ENCODE measurements around the gene SULF2. TPM values are rescaled to one million over a fixed set of nuclear protein-coding genes. Genes with fewer than 3 reads are reported as not detected.

SULF2 gene
- total RNA-seq, 2 donors from 2014 or later, result 75.7 to 146 TPM

DNA sequence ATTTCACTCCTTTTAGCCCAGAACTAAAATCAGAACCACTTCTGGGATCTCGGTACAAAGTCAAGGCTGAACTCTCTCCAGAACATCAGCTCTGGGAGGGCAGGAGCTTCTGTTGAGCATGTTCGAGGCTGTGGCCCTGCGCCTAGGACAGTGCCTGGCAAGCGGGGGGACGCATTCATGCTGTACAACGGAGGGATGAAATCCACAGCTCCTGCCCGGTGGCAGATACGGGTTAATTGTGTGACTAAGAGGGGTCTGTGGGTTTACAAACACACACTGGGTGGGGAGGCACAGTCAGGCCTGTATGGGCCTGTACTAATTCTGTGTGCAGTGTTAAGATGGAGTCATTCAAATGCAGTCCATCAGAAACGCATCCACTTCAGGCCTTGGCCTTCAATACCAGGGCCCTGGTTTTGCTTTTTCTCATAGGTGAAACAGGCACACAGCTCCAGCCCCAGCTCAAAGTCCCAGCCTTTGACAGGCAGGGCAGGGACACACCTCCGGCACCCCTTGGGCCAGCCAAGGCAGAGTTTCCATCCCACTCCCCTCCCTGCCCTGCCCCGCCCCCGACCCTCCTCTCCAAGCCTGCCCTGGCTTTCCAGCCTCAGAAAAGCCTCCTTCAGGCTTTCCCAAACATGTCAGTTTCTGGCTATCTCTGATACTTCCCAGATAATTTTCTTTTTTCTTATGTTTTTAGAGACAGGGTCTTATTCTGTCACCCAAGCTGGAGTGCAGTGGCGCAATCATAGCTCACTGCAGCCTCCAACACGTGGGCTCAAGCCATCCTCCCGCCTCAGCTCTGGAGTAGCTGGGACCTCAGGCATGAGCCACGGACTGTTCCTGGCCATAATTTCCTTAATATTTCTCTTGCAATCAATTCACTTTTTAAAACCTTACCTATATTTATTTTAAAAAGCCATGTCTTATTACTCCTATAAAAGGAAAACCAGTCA is 109.8 kb downstream of the SULF2 start:
- DNase-seq, result peak; percentile 75
- no peaks in the 10 kb centered on the region for H3K4me1 Mint-ChIP-seq
- Histone ChIP-seq H3K27me3 (ENCODE audit: control insufficient read depth, insufficient read depth, low read length, poor library complexity, severe bottlenecking) (no peaks in the 10 kb centered on the region), H3K36me3 (ENCODE audit: control insufficient read depth, insufficient read depth, low read length) (peaks cover 69% of the 10 kb centered on the region), H3K4me3 (ENCODE audit: low read length) (no peak overlapping the region), H3K9ac (ENCODE audit: extremely low read depth, low read length, poor library complexity, severe bottlenecking) (no peak overlapping the region), H3K27ac (ENCODE audit: low read depth, low read length) (no peak overlapping the region), H3K4me1 (ENCODE audit: control insufficient read depth, insufficient read depth, low read length) (no peaks in the 10 kb centered on the region), H3K9me3 (ENCODE audit: control insufficient read depth, low read length) (no peaks in the 10 kb centered on the region)
- no peak overlapping the region for H3K27ac Mint-ChIP-seq
- no peak overlapping the region for H3K4me3 Mint-ChIP-seq
- H3K27me3 Mint-ChIP-seq (ENCODE audit: insufficient read depth), result no peaks in the 10 kb centered on the region
- TF ChIP-seq, protein P1, sequence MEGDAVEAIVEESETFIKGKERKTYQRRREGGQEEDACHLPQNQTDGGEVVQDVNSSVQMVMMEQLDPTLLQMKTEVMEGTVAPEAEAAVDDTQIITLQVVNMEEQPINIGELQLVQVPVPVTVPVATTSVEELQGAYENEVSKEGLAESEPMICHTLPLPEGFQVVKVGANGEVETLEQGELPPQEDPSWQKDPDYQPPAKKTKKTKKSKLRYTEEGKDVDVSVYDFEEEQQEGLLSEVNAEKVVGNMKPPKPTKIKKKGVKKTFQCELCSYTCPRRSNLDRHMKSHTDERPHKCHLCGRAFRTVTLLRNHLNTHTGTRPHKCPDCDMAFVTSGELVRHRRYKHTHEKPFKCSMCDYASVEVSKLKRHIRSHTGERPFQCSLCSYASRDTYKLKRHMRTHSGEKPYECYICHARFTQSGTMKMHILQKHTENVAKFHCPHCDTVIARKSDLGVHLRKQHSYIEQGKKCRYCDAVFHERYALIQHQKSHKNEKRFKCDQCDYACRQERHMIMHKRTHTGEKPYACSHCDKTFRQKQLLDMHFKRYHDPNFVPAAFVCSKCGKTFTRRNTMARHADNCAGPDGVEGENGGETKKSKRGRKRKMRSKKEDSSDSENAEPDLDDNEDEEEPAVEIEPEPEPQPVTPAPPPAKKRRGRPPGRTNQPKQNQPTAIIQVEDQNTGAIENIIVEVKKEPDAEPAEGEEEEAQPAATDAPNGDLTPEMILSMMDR (conservative IDR thresholded peaks at IDR 0.05), result no peak
- peaks cover 49% of the 10 kb centered on the region for H3K36me3 Mint-ChIP-seq (ENCODE audit: low read depth)
- WGBS, 2 experiments (ENCODE audit: insufficient coverage in 1 of 2, insufficient read length in 1 of 2), result 89 to 90% methylated on average over 12 to 16 of the region's 16 CpGs
- H3K9me3 Mint-ChIP-seq, result no peaks in the 10 kb centered on the region

DNA sequence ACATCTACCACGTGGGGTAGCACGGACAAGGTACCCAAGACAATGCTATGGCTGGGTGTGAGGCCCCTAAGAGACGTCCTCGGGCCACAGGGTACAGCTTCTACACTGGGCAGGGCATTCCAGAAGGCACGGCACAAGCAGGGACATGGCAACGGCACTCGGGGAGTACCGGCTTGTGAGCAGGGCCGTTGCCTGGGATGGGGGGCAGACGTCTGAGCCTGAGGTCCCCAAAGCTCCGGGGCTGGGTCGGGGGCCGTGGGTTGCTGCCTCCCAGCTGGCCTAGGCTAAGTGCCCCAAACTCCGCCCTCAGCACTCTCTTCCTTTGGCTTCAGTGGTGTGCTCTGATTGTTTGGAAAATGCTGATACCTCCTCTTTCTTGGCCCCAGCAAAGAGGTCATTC is 110.6 kb downstream of the SULF2 start:
- H3K9me3 ChIP-seq (ENCODE audit: control insufficient read depth, low read length), result no peaks in the 10 kb centered on the region
- no peaks in the 10 kb centered on the region for H3K27me3 ChIP-seq (ENCODE audit: control insufficient read depth, insufficient read depth, low read length, poor library complexity, severe bottlenecking)
- Mint-ChIP-seq H3K27me3 (ENCODE audit: insufficient read depth) (no peaks in the 10 kb centered on the region), H3K4me3 (no peak overlapping the region), H3K4me1 (no peaks in the 10 kb centered on the region), H3K36me3 (ENCODE audit: low read depth) (peaks cover 51% of the 10 kb centered on the region), H3K9me3 (no peaks in the 10 kb centered on the region), H3K27ac (no peak overlapping the region)
- no peaks in the 10 kb centered on the region for H3K4me1 ChIP-seq (ENCODE audit: control insufficient read depth, insufficient read depth, low read length)
- H3K9ac ChIP-seq (ENCODE audit: extremely low read depth, low read length, poor library complexity, severe bottlenecking), result no peak overlapping the region
- no peak overlapping the region for H3K4me3 ChIP-seq (ENCODE audit: low read length)
- H3K36me3 ChIP-seq (ENCODE audit: control insufficient read depth, insufficient read depth, low read length), result peaks cover 65% of the 10 kb centered on the region
- DNase-seq, result no peak
- 87 to 97% methylated on average over 8 to 14 of the region's 14 CpGs for WGBS, 2 experiments (ENCODE audit: insufficient coverage in 1 of 2, insufficient read length in 1 of 2)
- TF ChIP-seq, protein P1 (conservative IDR thresholded peaks at IDR 0.05), result no peak
- no peak overlapping the region for H3K27ac ChIP-seq (ENCODE audit: low read depth, low read length)

DNA sequence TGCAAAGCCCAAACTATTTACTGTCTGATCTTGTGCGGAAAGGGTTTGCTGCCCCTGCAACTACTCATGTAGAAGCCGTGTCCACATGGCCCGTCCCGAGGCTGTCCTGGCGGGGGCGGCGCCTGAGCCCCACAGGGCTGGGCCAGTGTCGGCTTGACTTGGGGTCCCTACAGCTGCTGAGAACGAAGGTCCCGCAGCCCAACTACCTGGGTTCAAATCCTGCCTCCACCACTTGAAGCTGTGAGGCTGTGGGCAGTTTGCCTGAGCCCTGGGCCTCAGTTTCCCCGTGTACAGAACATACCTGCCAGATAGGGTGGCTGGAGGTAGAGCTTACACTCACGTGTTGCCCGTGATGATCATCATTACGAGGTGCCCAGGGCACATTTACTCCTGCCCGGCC is 111.1 kb downstream of the SULF2 start:
- Histone ChIP-seq H3K4me1 (ENCODE audit: control insufficient read depth, insufficient read depth, low read length) (no peaks in the 10 kb centered on the region), H3K9me3 (ENCODE audit: control insufficient read depth, low read length) (no peaks in the 10 kb centered on the region), H3K27me3 (ENCODE audit: control insufficient read depth, insufficient read depth, low read length, poor library complexity, severe bottlenecking) (no peaks in the 10 kb centered on the region), H3K27ac (ENCODE audit: low read depth, low read length) (no peak overlapping the region), H3K9ac (ENCODE audit: extremely low read depth, low read length, poor library complexity, severe bottlenecking) (no peak overlapping the region), H3K36me3 (ENCODE audit: control insufficient read depth, insufficient read depth, low read length) (peaks cover 70% of the 10 kb centered on the region), H3K4me3 (ENCODE audit: low read length) (no peak overlapping the region)
- H3K9me3 Mint-ChIP-seq, result no peaks in the 10 kb centered on the region
- peaks cover 47% of the 10 kb centered on the region for H3K36me3 Mint-ChIP-seq (ENCODE audit: low read depth)
- DNase-seq, result no peak
- TF ChIP-seq, protein P1 (conservative IDR thresholded peaks at IDR 0.05), result no peak
- WGBS, 2 experiments (ENCODE audit: insufficient coverage in 1 of 2, insufficient read length in 1 of 2), result 93 to 95% methylated on average over 14 to 15 of the region's 15 CpGs
- no peaks in the 10 kb centered on the region for H3K27me3 Mint-ChIP-seq (ENCODE audit: insufficient read depth)
- H3K27ac Mint-ChIP-seq, result no peak overlapping the region
- no peaks in the 10 kb centered on the region for H3K4me1 Mint-ChIP-seq
- H3K4me3 Mint-ChIP-seq, result no peak overlapping the region

Data from endodermal cell (in vitro differentiated cells).